ENCODE results near the gene DIP2C. TPM values are rescaled to one million over a fixed set of nuclear protein-coding genes. Genes with fewer than 3 reads are reported as not detected.

DIP2C gene
- total RNA-seq, 1 donor from 2014 or later = 0.53 TPM

DNA sequence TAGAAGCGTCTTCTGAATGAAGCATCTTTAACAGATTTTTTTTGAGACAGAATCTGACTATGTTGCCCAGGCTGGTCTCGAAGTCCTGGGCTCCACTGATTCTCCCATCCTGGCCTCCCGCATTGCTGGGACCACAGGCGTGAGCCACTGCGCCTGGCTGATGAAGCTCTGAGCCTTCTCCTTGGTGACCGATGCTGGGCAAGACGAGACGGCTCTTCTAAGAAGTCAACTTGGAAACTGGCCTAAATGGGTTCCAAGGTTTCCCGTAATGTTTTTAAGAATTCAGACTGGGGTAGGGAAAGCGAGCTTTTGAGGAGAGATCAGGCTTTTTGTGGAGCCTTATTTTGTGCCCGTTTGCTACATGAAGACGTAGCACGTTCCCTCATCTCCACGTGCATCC lies 329.7 kb downstream of the DIP2C start:
- DNase-seq (ENCODE audit: low read depth) (no peak), FAIRE-seq (no peak)
- H3K36me3 ChIP-seq (ENCODE audit: control insufficient read depth, insufficient read depth, low read length) = no peaks in the 10 kb centered on the region
- no peak overlapping the region for H3K4me3 ChIP-seq (ENCODE audit: low read depth, low read length)
- TF ChIP-seq, protein P1, sequence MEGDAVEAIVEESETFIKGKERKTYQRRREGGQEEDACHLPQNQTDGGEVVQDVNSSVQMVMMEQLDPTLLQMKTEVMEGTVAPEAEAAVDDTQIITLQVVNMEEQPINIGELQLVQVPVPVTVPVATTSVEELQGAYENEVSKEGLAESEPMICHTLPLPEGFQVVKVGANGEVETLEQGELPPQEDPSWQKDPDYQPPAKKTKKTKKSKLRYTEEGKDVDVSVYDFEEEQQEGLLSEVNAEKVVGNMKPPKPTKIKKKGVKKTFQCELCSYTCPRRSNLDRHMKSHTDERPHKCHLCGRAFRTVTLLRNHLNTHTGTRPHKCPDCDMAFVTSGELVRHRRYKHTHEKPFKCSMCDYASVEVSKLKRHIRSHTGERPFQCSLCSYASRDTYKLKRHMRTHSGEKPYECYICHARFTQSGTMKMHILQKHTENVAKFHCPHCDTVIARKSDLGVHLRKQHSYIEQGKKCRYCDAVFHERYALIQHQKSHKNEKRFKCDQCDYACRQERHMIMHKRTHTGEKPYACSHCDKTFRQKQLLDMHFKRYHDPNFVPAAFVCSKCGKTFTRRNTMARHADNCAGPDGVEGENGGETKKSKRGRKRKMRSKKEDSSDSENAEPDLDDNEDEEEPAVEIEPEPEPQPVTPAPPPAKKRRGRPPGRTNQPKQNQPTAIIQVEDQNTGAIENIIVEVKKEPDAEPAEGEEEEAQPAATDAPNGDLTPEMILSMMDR (IDR thresholded peaks at IDR 0.05; ENCODE audit: insufficient read depth, low read length, severe bottlenecking) = no peak
- no peaks in the 10 kb centered on the region for H3K27me3 ChIP-seq (ENCODE audit: control insufficient read depth, insufficient read depth, low read length)

DNA sequence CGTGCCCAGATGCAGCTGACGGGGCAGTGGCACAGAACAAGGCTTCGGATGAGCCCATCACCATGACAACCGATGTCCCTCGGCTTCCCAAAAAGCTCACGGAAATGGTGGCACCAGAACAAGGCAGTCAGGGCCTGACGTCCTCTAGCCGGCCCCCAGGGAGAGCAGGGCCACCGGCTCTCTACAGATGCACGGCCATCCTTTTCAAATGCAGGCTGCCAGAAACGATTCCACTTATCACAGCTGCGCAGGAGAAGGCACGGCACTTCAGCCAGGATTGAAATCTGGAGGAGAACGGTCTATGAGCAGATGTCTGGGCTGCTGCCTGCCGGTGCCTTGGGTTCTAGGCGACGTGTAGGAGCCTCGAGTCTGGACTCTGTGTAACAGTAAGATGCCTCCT lies 330.4 kb downstream of the DIP2C start:
- Histone ChIP-seq H3K27me3 (ENCODE audit: control insufficient read depth, insufficient read depth, low read length) (no peaks in the 10 kb centered on the region), H3K36me3 (ENCODE audit: control insufficient read depth, insufficient read depth, low read length) (no peaks in the 10 kb centered on the region), H3K4me3 (ENCODE audit: low read depth, low read length) (no peak overlapping the region)
- DNase-seq (ENCODE audit: low read depth) (no peak), FAIRE-seq (no peak)
- TF ChIP-seq, protein P1 (IDR thresholded peaks at IDR 0.05; ENCODE audit: insufficient read depth, low read length, severe bottlenecking) = no peak

GRCh38 chr10:357201-357950 lies 332.1 kb downstream of the DIP2C start:
- Histone ChIP-seq H3K36me3 (ENCODE audit: control insufficient read depth, insufficient read depth, low read length) (no peaks in the 10 kb centered on the region), H3K4me3 (ENCODE audit: low read depth, low read length) (no peak overlapping the region), H3K27me3 (ENCODE audit: control insufficient read depth, insufficient read depth, low read length) (no peaks in the 10 kb centered on the region)
- DNase-seq (ENCODE audit: low read depth) (no peak), FAIRE-seq (no peak)
- TF ChIP-seq, protein P1 (IDR thresholded peaks at IDR 0.05; ENCODE audit: insufficient read depth, low read length, severe bottlenecking) = no peak

GRCh38 chr10:356452-356851 lies 333.0 kb downstream of the DIP2C start:
- no peaks in the 10 kb centered on the region for H3K36me3 ChIP-seq (ENCODE audit: control insufficient read depth, insufficient read depth, low read length)
- peak; percentile 13 for FAIRE-seq

GRCh38 chr10:354901-355617 lies 334.4 kb downstream of the DIP2C start:
- TF ChIP-seq, protein P1 (IDR thresholded peaks at IDR 0.05; ENCODE audit: insufficient read depth, low read length, severe bottlenecking) = no peak
- H3K4me3 ChIP-seq (ENCODE audit: low read depth, low read length) = no peak overlapping the region
- H3K36me3 ChIP-seq (ENCODE audit: control insufficient read depth, insufficient read depth, low read length) = no peaks in the 10 kb centered on the region
- H3K27me3 ChIP-seq (ENCODE audit: control insufficient read depth, insufficient read depth, low read length) = no peaks in the 10 kb centered on the region
- FAIRE-seq (no peak), DNase-seq (ENCODE audit: low read depth) (no peak)

More at GRCh38 chr10:356452-356851, 333.0 kb downstream of the DIP2C start:
- H3K4me3 ChIP-seq (ENCODE audit: low read depth, low read length) = no peak overlapping the region
- TF ChIP-seq, protein P1 (IDR thresholded peaks at IDR 0.05; ENCODE audit: insufficient read depth, low read length, severe bottlenecking) = no peak
- no peaks in the 10 kb centered on the region for H3K27me3 ChIP-seq (ENCODE audit: control insufficient read depth, insufficient read depth, low read length)
- DNase-seq (ENCODE audit: low read depth) = no peak

Measured in bronchial epithelial cell (primary cell).